Measurements from ENCODE around the gene PURA.

GRCh38 chr5:140106805-140107311, 7.1 kb upstream of the PURA start:
- no peak for TF ChIP-seq TAF1 (IDR thresholded peaks at IDR 0.05; ENCODE audit: borderline replicate concordance, low read depth, low read length)
- TF ChIP-seq POLR2AphosphoS5 (IDR thresholded peaks at IDR 0.05; ENCODE audit: low read depth, low read length) = no peak
- no peak for TF ChIP-seq POLR2A (IDR thresholded peaks at IDR 0.05; ENCODE audit: low read depth, low read length)

Measured in GM12892 (cell line).